ENCODE results near the gene SAMD4B. TPM values are rescaled to one million over a fixed set of nuclear protein-coding genes. Genes with fewer than 3 reads are reported as not detected.

SAMD4B gene
- total and polyA plus RNA-seq, 9 of the 15 experiments (the other 6 are each of a cell fraction or from before 2014, with no cell fraction given), result 3.4 to 90.5 (median 38.0) TPM

DNA sequence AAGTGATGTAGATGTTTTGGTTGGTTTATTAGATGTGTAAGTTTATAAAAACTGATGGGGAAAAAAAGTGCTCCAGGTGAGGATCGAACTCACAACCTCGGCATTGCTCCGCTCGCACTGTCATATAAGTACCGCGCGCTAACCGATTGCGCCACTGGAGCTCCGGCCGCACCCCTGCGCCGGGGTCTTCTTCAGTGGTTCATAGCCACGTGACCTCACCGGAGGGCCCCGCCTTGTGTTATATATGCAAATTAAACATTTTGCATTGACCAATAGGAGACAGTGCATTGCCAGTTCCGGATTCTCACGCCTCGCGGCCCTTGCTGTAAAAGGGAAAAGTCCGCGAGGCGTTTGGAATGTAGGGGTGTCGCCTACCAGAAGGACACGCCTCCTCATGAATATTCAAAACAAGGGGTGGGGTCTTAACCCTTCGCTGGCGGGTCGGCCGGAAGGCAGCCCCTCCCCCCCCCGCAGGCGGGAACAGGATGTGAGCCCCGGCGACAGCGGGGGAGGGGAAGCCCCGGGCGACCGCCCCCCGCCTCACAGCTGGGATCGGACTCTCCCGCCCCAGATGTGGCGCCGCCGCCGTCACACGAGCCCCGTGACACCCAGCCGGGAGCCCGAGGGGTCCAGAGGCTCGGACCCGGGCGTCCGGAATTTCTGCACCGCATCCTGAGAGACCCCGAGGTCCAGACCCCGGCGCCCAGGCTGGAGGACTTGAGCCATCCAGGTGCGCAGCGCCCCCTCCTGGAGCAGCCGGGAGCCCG is 70.1 kb downstream of the SAMD4B start, which contains the start of gene PLEKHG2 (continued):
- TF ChIP-seq, protein P1, sequence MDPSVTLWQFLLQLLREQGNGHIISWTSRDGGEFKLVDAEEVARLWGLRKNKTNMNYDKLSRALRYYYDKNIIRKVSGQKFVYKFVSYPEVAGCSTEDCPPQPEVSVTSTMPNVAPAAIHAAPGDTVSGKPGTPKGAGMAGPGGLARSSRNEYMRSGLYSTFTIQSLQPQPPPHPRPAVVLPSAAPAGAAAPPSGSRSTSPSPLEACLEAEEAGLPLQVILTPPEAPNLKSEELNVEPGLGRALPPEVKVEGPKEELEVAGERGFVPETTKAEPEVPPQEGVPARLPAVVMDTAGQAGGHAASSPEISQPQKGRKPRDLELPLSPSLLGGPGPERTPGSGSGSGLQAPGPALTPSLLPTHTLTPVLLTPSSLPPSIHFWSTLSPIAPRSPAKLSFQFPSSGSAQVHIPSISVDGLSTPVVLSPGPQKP (CRISPR knock-in tag; IDR thresholded peaks at IDR 0.05), result no peak
- TF ChIP-seq ZNF77 (CRISPR knock-in tag; IDR thresholded peaks at IDR 0.05) (no peak), SP1 (CRISPR knock-in tag; IDR thresholded peaks at IDR 0.05) (peak; percentile 98), TEAD2 (tag; IDR thresholded peaks at IDR 0.05) (no peak), ZNF75A (CRISPR knock-in tag; IDR thresholded peaks at IDR 0.05) (0 out of 2 replicates have a peak, but pooled peaks have one; percentile 36), SMARCB1 (IDR thresholded peaks at IDR 0.05; ENCODE audit: insufficient read length, low read depth) (no peak), DACH1 (IDR thresholded peaks at IDR 0.05; ENCODE audit: partially characterized antibody) (peak; percentile 90), TFAM (CRISPR knock-in tag; conservative IDR thresholded peaks at IDR 0.05) (no peak), POLR2H (tag; IDR thresholded peaks at IDR 0.05; ENCODE audit: low read depth) (peak; percentile 99), RFX1 (IDR thresholded peaks at IDR 0.05) (no peak), FOXK1 (CRISPR knock-in tag; IDR thresholded peaks at IDR 0.05; ENCODE audit: borderline replicate concordance) (peak; percentile 68; the same call in 1 of the 2 replicates), ZNF699 (CRISPR knock-in tag; IDR thresholded peaks at IDR 0.05; ENCODE audit: insufficient replicate concordance) (no peak), ZC3H11A (IDR thresholded peaks at IDR 0.05; ENCODE audit: low read depth, low read length) (no peak), LCOR (CRISPR knock-in tag; IDR thresholded peaks at IDR 0.05) (peak; percentile 83), ZNF766 (CRISPR knock-in tag; conservative IDR thresholded peaks at IDR 0.05) (peak; percentile 65), CBFB (CRISPR knock-in tag; IDR thresholded peaks at IDR 0.05) (no peak), TRIM28 (IDR thresholded peaks at IDR 0.05) (0 out of 2 replicates have a peak, but pooled peaks have one; percentile 40), SIX5 (IDR thresholded peaks at IDR 0.05; ENCODE audit: borderline replicate concordance in 1 of 2, insufficient read depth in 1 of 2, low read depth in 1 of 2, low read length in 2 of 2) (no peak)
- TF ChIP-seq, protein P2, sequence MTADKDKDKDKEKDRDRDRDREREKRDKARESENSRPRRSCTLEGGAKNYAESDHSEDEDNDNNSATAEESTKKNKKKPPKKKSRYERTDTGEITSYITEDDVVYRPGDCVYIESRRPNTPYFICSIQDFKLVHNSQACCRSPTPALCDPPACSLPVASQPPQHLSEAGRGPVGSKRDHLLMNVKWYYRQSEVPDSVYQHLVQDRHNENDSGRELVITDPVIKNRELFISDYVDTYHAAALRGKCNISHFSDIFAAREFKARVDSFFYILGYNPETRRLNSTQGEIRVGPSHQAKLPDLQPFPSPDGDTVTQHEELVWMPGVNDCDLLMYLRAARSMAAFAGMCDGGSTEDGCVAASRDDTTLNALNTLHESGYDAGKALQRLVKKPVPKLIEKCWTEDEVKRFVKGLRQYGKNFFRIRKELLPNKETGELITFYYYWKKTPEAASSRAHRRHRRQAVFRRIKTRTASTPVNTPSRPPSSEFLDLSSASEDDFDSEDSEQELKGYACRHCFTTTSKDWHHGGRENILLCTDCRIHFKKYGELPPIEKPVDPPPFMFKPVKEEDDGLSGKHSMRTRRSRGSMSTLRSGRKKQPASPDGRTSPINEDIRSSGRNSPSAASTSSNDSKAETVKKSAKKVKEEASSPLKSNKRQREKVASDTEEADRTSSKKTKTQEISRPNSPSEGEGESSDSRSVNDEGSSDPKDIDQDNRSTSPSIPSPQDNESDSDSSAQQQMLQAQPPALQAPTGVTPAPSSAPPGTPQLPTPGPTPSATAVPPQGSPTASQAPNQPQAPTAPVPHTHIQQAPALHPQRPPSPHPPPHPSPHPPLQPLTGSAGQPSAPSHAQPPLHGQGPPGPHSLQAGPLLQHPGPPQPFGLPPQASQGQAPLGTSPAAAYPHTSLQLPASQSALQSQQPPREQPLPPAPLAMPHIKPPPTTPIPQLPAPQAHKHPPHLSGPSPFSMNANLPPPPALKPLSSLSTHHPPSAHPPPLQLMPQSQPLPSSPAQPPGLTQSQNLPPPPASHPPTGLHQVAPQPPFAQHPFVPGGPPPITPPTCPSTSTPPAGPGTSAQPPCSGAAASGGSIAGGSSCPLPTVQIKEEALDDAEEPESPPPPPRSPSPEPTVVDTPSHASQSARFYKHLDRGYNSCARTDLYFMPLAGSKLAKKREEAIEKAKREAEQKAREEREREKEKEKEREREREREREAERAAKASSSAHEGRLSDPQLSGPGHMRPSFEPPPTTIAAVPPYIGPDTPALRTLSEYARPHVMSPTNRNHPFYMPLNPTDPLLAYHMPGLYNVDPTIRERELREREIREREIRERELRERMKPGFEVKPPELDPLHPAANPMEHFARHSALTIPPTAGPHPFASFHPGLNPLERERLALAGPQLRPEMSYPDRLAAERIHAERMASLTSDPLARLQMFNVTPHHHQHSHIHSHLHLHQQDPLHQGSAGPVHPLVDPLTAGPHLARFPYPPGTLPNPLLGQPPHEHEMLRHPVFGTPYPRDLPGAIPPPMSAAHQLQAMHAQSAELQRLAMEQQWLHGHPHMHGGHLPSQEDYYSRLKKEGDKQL (CRISPR knock-in tag; IDR thresholded peaks at IDR 0.05; ENCODE audit: borderline replicate concordance), result no peak
- TF ChIP-seq, protein P3, sequence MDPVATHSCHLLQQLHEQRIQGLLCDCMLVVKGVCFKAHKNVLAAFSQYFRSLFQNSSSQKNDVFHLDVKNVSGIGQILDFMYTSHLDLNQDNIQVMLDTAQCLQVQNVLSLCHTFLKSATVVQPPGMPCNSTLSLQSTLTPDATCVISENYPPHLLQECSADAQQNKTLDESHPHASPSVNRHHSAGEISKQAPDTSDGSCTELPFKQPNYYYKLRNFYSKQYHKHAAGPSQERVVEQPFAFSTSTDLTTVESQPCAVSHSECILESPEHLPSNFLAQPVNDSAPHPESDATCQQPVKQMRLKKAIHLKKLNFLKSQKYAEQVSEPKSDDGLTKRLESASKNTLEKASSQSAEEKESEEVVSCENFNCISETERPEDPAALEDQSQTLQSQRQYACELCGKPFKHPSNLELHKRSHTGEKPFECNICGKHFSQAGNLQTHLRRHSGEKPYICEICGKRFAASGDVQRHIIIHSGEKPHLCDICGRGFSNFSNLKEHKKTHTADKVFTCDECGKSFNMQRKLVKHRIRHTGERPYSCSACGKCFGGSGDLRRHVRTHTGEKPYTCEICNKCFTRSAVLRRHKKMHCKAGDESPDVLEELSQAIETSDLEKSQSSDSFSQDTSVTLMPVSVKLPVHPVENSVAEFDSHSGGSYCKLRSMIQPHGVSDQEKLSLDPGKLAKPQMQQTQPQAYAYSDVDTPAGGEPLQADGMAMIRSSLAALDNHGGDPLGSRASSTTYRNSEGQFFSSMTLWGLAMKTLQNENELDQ (CRISPR knock-in tag; IDR thresholded peaks at IDR 0.05; ENCODE audit: borderline replicate concordance), result 0 out of 2 replicates have a peak, but pooled peaks have one; percentile 31

All from K562 (cell line).